ENCODE measurements around the gene KLF6. TPM values are rescaled to one million over a fixed set of nuclear protein-coding genes. Genes with fewer than 3 reads are reported as not detected.

The KLF6 gene
- total RNA-seq, 1 donor from 2014 or later, result 86.0 TPM

DNA sequence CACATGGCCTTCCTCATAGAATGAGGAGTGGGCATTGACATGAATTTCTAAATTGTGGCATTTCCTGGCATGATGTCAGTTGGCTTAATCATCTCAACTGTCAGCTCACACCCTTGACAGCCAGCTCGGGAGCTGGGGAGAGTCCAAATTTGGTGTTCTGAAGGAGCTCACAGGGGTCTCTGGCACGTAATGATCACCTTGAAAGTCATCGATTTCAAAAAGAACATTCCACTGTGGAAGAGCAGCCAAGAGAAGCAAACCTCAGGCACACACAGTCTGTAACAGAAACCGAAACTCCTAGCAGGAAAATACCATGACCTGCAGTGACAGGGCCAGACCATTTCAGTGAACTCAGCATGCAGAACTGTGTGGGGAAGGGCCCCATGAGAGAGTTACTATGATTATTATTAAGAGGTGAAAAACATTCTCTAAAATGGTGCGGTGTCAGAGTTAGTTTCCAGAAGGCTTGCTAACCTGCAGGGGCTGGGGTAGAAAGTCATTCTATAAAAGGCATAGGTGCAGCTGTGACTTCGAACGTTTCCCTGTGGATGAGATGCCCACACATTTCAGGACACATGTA lies 26.4 kb upstream of the KLF6 start:
- peak; percentile 77 to 81 for DNase-seq (ENCODE audit: low read depth in 2 of 2)

DNA sequence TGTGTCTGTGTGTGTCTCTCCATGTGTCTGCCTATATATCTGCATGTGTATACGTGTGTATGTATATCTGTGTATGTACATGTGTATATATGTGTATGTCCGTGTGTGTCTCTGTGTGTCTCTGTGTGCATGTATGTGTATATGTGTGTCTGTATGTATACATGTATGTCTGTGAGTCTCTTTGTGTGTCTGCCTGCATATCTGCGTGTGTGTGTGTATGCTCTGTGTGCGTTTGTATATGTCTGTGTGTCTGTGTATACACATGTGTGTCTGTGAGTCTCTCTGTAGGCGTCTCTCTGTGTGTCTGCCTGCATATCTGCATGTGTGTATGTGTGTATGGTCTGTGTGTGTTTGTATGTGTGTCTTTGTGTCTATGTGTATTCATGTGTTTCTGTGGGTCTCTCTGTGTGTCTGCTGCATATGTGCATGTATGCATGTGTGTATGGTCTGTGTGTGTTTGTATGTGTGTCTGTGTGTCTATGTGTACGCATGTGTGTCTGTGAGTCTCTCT lies 23.7 kb upstream of the KLF6 start:
- no peak for DNase-seq (ENCODE audit: low read depth in 2 of 2)

DNA sequence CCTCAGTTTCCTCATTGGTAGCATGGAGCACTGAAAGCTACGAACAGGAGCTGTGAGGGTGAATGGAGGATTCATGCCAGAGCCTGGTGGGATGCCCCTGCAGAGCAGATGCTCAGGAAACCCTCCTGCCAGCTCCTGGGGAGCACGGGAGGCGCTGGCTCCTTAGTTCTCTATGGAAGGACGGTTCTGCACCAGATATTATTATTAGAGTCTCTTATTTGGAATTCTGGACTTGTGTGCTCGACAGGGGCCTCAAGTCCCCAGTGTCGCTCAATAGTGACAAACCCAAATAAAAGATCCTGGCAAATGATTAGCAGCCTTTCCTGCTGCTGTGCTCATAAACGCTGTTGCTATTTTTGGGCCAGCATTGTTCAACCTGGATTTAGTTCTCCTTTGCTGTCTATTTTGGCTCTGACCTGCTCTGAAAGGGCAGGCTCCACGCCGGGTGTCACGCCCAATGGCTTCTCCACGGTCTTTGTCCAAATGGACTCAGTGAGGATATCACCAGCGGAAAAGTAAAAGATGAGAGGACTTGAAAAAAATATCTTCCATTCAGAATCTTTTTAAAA lies 23.0 kb upstream of the KLF6 start:
- DNase-seq (ENCODE audit: low read depth in 2 of 2), result peak; percentile 52 to 56

DNA sequence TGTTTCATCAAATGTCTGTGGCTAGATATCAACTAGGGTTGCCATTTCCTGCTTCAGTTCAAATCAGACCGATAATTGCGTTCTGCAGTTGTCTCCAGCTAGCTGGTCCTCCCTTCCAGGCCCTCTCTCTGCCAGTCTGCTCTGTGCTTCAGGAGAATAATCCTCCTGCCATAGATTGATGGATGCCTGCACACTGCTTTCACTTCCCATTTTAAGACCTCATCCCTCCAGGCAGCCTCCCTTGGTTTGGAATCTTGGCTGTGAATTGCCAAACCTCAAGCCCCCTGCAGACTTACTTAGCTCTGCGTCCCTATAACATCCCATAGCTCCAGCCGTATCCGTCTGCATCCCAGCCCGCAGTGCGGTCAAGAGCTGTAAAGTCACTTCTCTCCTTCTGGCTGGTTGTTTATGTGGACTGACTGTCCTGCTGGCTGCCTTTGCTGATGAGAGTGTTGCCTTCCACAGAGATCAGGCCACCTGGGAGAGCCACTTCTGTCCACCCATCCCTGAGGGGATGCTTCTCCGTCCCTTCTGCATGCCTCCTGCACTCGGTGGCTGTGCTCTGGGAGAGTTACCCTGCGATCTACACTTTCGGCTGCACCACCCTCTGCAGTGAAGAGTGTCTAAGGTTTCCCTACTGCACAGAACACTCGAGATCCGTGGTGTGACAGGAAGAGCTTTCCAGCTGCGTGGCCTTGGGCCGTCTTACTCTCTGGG lies 22.4 kb upstream of the KLF6 start:
- no peak for DNase-seq (ENCODE audit: low read depth in 2 of 2)

DNA sequence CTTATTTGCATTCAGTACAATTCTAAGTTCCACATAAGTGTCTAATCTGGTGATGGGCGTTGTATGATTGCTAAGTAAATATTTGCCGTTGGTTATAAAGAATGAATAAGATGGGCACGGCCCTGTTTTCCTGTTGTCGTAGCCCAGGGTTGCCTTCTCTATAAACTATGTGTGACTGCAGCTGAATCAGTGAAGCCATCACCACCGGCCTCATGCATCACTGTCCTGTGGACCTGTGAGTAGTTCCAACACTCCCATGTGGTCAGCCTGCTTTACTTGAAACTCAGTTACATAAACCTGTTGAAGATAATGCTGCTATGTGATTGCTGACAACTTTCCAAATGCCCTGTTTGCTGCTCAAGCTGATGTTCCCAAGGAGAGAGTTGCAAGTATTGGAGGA lies 21.6 kb upstream of the KLF6 start:
- DNase-seq (ENCODE audit: low read depth in 2 of 2), result peak; percentile 50 to 91

DNA sequence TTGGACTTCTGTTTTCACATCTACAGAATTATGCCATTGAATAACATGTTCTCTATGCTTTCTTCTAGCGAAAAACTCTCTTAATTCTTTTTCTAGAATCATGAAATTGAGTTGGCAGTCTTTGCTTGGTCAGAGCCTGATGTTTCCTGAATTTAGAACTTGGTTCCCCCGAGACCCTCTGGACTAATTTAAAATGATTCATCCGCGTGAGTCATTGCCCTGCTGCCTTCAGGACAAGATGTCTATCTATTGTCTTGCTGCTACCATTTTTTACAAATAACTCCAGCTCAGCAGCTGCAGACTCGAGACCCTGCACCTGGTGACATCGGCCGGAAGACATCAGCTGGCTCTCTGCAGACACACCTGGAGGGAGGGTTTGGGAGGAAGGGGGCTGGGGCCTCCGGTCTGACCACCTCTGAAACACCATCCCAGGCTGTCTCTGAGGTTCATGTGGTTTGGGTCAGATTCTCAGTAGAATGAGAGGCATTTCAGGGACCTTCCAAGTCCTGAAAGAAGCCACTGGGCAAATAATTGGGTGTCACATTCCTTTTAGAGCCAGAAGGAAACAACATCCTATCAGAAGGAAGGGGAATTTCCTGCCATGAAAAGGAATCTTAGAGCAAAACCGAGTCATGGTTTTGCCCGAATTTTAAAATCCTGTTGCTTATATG lies 20.9 kb upstream of the KLF6 start:
- peak; percentile 67 to 97 for DNase-seq (ENCODE audit: low read depth in 2 of 2)

DNA sequence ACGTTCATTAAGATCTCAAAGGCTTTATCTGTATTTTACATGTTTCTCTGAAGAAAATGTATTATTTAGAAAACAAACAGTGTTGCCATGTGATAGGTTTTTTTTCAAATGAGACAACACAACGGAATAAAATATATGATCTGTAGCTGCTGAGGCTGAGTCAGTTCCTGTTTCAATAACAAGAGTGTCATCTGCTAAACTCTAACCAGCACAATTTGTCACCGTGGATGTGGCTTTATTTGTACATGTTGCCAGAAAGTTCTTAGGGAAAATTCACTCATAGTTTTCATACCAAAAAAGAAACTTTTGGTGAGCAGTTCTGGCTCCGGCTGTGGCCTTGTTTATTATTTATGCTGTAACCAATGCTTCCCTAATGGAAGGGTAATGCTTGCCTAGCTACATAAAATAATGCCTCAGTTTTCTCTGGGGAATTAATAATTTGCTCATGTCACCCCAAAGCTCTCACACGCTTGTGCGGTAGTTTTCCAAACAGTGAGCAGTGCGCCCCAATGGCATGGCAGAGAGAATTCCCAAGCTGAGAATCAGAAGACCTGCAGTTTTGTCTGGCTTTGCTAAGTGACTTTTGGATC lies 20.3 kb upstream of the KLF6 start:
- peak; percentile 99 to 100 for DNase-seq (ENCODE audit: low read depth in 2 of 2)

DNA sequence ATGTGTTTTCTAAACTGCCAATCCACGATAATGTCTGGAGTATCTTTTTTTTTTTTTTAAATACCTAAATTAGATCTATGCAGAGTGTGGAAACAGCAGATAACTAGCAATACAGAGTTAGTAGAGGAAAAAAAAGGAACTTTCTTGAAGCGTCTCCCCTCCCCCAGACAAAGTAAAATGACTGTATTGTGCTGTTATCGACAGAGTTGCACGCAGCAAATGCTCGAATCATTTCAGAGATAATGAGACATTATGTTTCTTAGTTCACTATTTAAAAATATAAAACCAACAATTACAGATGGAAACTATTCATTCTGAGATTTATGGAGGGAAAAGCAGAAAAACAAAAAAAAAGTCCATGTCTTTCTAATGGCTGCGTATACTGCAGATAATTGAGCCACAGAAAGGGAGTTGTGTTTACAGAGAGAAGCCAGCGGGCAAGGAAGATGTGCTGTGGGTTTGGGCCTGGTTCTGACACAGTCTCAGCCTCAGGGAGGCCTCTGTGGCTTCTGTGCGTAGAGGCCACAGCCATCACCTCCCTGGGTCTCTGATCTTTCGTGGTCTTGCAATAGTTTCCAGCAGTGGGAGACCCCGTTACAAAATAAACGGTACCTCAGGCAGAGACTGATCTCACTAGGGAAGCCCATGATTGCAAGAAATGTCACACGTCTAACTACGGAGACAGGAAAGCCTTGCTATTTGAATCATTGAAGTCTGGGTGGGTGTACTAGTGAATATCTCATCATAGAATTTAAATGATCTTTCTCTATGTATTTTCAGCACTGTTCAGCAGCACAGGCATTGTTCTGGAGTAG lies 19.1 kb upstream of the KLF6 start:
- DNase-seq (ENCODE audit: low read depth in 2 of 2), result peak in 1 of 2 donors; percentile 76

DNA sequence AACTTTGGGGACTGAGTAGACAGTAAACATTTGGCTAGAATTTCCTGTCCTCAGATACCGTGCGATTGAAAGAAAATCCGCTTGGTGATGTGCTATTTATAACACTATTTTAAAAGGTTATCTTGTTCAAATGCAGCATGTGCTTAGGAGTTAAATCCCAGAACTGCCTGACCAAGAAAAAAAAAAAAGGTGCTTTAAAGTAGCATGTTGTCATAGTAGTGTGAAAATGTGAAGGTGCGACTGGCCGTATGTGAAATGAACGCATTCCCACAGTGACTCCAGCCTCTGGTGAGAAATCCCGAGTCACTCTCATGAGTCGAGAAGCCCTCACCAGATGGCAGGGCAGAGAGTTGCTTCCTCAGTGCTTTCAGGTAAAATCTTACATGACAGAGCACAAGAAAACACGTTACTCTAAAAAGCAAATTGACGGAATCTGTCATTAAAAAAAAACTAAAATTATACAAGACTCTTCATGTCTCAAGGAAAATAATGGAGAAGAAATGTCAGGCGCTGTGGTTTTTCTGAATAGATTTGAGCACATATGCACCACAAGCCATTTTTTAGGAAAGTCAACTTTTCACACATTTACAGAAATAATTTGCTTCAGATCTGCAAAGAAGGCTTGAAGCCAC lies 18.4 kb upstream of the KLF6 start:
- DNase-seq (ENCODE audit: low read depth in 2 of 2), result no peak

DNA sequence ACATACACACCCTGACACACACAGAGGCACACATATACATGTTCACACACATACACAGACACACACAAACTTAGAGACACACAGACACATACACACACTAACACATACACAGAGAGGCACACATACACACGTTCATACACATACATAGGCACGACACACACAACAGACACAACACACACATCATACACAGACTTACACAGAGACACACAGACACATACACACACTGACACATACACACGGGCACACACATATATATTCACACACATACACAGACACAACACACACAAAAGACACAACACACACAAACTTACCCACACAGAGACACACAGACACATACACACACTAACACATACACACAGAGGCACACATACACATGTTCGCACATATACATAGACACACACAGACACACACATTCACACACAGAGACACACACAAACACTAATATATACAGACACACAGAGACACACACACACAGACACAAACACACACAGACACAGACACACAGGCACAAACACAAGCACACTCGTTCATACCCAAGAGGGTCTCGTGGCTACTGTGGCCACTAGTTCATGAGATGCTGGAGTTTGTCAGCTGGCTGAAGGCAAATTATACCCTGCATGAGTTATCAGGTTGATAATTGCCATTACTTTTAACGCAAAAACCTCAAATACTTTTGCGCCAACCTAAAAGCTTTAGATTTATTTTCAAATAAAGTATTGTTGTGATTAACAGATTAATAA lies 17.7 kb upstream of the KLF6 start:
- DNase-seq (ENCODE audit: low read depth in 2 of 2), result no peak

DNA sequence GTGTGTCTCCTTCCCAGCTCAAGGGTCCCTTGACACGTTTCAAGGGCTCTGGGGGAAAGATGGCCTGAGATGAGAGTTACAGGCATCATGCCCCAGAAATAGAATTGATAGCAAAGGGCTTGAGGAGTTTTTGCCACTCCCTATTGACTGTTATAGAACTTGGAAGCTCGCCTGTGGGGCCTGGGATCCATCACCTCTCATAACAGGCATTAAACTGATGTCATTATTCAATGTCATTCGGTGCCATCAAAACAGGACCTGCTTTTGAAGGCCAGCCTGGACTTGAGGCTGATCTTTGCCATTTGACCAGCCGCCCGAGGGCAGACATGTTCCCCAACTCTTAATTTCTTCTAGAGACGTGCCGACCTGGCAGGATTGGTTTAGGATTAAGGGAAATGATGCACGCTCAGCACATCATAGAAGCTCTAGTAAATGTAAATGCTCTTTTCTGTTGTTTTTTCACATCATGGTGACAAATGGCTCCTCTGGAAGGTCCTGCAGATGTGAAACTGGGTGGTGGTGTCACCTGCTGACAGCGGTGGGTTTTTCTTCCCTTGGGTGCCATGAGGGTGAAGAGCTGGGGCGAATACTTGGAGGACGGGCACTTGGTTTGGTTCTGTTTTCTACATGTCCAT lies 16.7 kb upstream of the KLF6 start:
- no peak for DNase-seq (ENCODE audit: low read depth in 2 of 2)

DNA sequence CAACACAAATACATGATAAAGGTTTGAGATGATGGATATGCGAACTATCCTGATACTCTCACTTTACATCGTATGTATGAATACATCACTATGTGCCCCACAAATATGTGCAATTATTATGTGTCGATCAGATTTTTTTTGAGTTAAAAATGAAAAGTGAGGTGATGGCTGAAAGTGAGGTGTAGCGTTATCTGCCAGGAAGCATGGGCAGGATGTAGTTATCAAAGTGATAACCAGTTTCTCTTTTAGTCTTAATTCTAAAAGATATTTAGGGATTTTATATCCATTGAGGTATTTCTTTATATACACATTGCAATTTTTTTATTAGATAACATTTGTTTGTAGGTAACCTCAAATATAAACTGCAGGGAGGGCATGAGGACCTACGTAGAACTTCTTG lies 15.6 kb upstream of the KLF6 start:
- no peak for DNase-seq (ENCODE audit: low read depth in 2 of 2)

DNA sequence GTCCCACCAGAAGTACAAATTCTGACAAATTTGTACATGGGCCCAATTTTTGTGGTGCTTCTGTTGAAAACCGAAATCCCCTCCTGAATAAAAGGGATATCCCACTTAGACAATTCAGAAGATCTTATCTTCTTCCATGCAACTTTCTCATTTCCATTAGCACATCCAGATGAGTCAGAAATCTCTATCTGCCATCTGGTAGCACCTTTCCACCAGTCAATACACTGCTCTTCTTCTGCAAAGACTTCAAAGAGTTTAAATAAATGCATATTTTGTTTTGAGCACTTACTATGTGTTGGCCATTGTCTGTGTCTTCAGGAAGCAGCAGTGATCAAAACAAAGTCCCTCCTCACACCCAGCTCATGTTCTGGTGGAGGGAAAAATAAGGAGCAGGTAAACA lies 12.7 kb upstream of the KLF6 start:
- DNase-seq (ENCODE audit: low read depth in 2 of 2), result no peak

DNA sequence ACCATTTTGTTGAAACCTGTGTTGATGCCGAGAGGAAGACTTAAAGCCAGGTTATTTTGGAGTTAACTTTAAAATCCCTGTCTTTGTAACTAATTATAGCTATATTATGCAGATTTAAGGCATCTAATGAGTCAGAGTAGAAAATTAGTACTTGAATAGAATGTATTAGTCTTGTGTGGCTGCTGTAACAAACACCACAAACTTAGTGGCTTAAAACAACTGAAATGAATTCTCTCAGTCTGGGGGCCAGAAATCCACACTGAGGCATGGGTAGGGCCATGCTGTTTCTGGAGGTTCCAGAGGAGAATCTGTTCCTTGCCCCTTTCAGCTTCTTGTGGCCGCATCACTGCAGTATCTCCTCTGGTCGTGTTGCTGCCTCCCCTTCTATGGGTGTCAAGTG lies 8.5 kb upstream of the KLF6 start:
- no peak for DNase-seq (ENCODE audit: low read depth in 2 of 2)

DNA sequence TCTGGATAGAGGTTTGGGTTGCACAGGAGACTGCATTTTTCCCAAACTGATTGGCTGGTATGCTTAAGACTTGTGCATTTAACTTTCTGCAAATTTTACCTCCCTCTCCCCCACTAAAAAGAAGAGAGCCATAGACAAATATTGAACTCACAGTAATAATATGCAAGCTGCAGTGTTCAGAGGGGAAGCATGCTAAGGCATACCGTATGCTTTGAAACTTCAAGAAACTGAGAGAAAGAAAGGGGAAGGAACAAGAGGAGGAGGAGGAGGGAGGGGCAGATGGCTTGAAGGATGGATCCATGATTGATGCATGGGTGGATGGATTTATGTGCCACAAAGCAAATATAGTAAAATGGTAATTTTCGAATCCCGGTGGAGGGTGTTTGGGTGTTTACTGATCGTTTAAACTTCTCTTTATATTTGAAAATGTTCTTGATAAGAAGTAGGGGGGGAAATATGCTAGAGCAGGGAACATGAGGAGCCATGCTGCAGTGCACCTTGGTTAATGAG lies 7.8 kb upstream of the KLF6 start:
- DNase-seq (ENCODE audit: low read depth in 2 of 2), result no peak

DNA sequence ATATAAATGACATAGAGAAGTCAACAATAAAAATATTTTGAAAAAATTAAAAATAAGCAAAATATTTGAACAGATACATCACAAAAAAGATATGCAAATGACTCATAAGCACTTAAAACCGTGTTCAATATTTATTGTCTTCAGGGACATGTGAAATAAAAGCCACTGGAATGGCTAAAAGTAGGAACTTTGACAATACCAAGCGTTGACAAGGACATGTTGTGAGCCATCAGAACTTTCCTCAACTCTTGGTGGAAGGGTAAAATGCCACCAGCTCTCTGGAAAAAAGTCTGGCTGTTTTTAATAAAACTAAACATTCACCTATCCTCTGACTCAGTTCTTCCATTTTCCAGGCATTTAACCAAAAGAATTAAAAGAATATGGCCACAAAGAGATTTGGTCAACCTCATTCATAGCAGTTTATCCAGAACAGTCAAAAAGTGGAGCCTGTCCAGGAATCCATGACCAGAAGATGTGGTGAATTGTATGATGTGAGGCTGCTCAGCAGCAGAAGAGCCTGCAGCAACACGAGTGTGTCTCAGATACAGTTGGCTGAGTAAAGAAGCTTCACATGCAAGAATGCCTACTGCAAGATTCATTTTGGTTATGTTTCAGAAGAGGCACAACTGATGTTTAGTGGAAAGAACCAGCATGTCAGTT lies 7.1 kb upstream of the KLF6 start:
- no peak for DNase-seq (ENCODE audit: low read depth in 2 of 2)

DNA sequence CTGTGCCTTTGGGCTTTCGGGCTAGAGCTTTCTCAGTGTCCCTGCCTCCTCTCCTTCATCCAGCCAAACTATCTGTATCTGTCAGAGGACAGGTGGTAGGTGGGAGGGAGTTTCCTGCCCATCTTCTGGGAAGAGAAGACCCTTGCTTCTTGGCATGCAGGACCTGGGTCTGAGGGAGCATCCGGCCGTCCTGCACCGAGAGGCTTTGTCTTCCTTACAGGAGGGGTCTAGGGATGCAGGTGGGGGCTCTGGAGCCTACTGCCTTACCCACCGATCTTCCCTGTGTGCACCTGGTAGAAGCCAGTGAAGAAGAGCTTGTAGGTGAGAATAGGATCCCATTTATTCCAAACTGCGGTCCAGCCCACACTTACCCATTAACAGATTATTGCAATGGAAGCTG lies 5.8 kb upstream of the KLF6 start:
- no peak for DNase-seq (ENCODE audit: low read depth in 2 of 2)

DNA sequence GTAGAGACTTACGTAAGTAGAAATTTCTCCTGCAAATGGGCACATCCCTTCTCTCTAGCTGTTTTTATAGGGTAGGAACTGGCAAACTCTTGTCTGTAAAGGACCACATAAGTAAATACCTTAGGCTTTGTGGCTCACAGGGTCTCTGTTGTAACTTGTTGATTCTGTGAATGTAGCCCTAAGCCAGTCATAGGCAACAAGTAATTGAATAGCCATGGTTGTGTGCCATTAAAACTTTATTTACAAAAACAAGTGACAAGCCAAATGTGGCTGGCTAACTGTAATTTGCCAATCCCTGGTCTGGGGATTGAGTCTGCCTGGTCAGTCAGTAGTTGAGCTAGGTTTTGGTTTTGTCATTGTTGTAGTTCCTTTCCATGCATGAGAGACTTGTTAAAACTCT lies 5.3 kb upstream of the KLF6 start:
- no peak for DNase-seq (ENCODE audit: low read depth in 2 of 2)

DNA sequence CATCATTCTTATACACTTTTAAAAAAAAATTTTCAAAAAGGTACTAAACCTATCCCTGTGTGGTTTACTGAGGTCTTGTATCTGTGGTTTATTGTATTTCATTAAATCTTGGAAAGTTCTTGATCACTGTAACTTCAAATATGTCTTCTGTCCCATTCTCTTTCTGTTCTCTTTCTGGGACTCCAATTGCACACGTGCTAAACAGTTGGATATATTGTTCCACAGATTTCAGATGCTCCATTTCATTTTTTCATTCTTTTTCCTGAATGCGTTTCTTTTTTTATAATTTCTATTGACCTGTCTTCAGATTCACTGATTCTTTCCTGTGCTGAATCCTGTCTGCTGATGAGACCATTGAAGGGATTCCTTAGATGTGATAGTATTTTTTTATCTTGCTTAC lies 4.6 kb upstream of the KLF6 start:
- no peak for DNase-seq (ENCODE audit: low read depth in 2 of 2)
